Stomach (tissue), 9 donors: Measurements from ENCODE around the gene LAMP5. TPM values are rescaled to one million over a fixed set of nuclear protein-coding genes. Genes with fewer than 3 reads are reported as not detected.

ENCODE experiments used
- DNase-seq, 2 donors: peaks; one replicate each; pipeline versions ENCODE4 v3.0.0 to v3.0.0-alpha.2; 2013 to 2019
- H3K27ac ChIP-seq, 5 donors: fragments of 200-600 bp in 4 of 5; sonication (generic) in 4 of 5; one replicate each; pipeline ENCODE4 v1.5.1; 2013 to 2019; ENCODE audit warnings: mild to moderate bottlenecking in 1 of 5, moderate library complexity in 1 of 5
- H3K27me3 ChIP-seq, 3 donors: fragments of 200-600 bp; sonication (generic); one replicate each; pipeline ENCODE4 v1.5.1; 2017 to 2019; ENCODE audit warnings: mixed run types in 1 of 3
- H3K36me3 ChIP-seq, 4 donors: fragments of 200-600 bp; sonication (generic); 1 replicate in 3 of 4; 2 replicates in 1 of 4; pipeline ENCODE4 v1.5.1; 2016 to 2019
- H3K4me1 ChIP-seq, 4 donors: fragments of 200-600 bp; sonication (generic); one replicate each; pipeline ENCODE4 v1.5.1; 2016 to 2019
- H3K4me3 ChIP-seq, 4 donors: fragments of 200-600 bp; sonication (generic) in 3 of 4; one replicate each; pipeline ENCODE4 v1.5.1; 2016 to 2019; ENCODE audit warnings: mild to moderate bottlenecking in 1 of 4
- H3K9me3 ChIP-seq, 4 donors: fragments of 200-600 bp; sonication (generic); one replicate each; pipeline ENCODE4 v1.5.1; 2016 to 2019
- EP300 ChIP-seq: sonication (generic); formaldehyde crosslinking; IDR thresholded peaks from one replicate; pipeline ENCODE4 v1.6.1; 2017; ENCODE audit warnings: antibody characterized with exemption
- POLR2A ChIP-seq, 4 donors: fragments of 450-650 bp; IDR thresholded peaks; one replicate each; pipeline ENCODE4 v1.6.1; 2016; ENCODE audit warnings: antibody characterized with exemption in 4 of 4, control low read depth in 2 of 4, mild to moderate bottlenecking in 1 of 4, moderate library complexity in 1 of 4
- POLR2AphosphoS5 ChIP-seq, 3 donors: sonication (generic); formaldehyde crosslinking; IDR thresholded peaks; one replicate each; pipeline ENCODE4 v1.6.1; 2016; ENCODE audit warnings: antibody characterized with exemption in 3 of 3
- WGBS, 5 donors: extraction: QIAGEN DNeasy Blood & Tissue Kit in 3 of 5; methylation state at CpG; one replicate each; pipeline versions ENCODE4 v1.1.5 to v1.1.7; 2013 to 2018; 5-methylcytosine and 5-hydroxymethylcytosine counted together
- intact Hi-C: fragments of 100-400 bp; cut with DNase I; formaldehyde crosslinking; loops from one replicate; pipeline ENCODE4 v1.15.1; 2023; ENCODE audit warnings: low total_unique reads
- polyA plus RNA-seq, 3 donors: library from polyadenylated mRNA; stranded (reverse); fragments of 200-250 nt; gene quantifications; one replicate each; pipeline ENCODE4 v1.2.3, GENCODE V29; 2013
- total RNA-seq, 5 donors: library from RNA; depleted of rRNA; stranded (reverse); fragments of >200 nt; gene quantifications; one replicate each; pipeline versions ENCODE4 v1.1.0 to v1.2.3, GENCODE V29; 2014 to 2016
- TF ChIP-seq, protein P1 (sequence below), 7 experiments: fragments of 450-650 bp in 4 of 7; fragments of 200-600 bp in 3 of 7; sonication (generic) in 3 of 7; IDR thresholded peaks; one replicate each; pipeline ENCODE4 v1.5.1; 2016 to 2019; ENCODE audit warnings: antibody characterized with exemption in 7 of 7, control low read depth in 2 of 7, mild to moderate bottlenecking in 1 of 7
- donor health status: healthy with polysubstance abuse.
- donor health status: Bipolar disorder and iron deficiency.
- donor health status: healthy.

Gene LAMP5
- total and polyA plus RNA-seq, 8 donors = 0.20 to 2.9 (median 0.52) TPM; not detected in 4

DNA sequence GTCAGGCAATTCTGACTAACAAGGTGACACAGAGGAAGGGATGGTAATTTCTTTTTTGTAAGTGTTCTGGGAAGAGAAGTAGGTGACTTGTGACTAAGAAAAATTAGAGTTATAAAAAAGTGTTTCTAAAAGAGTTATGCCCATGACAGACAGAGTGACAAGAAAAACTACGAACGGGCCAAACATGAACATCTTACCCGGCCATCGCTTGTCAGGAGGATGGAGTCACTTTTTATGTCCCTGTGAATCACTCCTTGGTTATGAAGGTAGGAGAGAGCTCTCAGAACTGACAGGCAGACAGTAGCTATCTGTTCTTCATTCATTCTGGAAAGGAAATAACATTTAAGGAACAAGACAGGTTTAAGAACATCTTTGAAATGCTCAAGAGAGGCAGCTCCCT lies 43.0 kb downstream of the LAMP5 start:
- WGBS, 5 donors = 89 to 98% (median 96%) methylated on average over 4 of the region's 4 CpGs
- intact Hi-C loops = no loop called here
- TF ChIP-seq POLR2A (IDR thresholded peaks at IDR 0.05) (no peak), POLR2AphosphoS5 (IDR thresholded peaks at IDR 0.05) (no peak), EP300 (no peak)
- TF ChIP-seq, protein P1, sequence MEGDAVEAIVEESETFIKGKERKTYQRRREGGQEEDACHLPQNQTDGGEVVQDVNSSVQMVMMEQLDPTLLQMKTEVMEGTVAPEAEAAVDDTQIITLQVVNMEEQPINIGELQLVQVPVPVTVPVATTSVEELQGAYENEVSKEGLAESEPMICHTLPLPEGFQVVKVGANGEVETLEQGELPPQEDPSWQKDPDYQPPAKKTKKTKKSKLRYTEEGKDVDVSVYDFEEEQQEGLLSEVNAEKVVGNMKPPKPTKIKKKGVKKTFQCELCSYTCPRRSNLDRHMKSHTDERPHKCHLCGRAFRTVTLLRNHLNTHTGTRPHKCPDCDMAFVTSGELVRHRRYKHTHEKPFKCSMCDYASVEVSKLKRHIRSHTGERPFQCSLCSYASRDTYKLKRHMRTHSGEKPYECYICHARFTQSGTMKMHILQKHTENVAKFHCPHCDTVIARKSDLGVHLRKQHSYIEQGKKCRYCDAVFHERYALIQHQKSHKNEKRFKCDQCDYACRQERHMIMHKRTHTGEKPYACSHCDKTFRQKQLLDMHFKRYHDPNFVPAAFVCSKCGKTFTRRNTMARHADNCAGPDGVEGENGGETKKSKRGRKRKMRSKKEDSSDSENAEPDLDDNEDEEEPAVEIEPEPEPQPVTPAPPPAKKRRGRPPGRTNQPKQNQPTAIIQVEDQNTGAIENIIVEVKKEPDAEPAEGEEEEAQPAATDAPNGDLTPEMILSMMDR (IDR thresholded peaks at IDR 0.05) = no peak

DNA sequence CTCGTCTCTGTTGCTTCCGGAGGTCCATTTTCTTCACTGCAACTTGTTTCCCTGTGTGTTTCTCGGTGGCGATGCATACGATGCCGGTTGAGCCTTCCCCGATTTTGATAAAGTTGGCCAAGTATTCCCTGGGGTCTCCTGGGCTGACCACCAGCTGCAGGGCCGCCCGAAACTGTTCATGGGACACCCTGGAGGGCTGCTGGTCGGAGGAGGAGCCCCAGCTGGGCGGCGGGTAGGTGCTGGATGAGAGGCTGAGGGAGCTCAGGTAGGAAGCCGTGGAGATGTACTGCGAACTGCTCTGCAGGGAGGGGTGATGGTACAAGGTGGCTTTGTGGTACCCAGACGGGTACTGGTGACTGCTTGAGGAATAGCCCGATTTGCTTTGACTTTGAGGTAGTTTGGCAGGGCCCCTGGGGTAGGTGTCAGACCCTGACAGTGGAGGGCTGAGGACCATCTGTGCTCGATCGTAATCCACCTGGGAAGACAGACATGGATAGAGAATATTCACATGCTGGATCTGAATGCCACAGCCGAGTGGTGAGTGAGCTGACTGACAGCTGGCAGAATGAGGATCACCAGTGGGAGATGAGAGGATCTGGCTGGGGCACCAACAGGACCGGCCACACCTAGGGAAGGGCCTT lies 51.6 kb downstream of the LAMP5 start:
- H3K4me1 ChIP-seq = no peaks in the 10 kb centered on the region
- no peak for DNase-seq
- no peak overlapping the region for H3K4me3 ChIP-seq
- intact Hi-C loops = no loop called here
- no peaks in the 10 kb centered on the region for H3K36me3 ChIP-seq
- WGBS, 5 donors = 87 to 95% (median 91%) methylated on average over 20 of the region's 20 CpGs
- H3K9me3 ChIP-seq = no peaks in the 10 kb centered on the region
- TF ChIP-seq POLR2A (IDR thresholded peaks at IDR 0.05) (no peak), POLR2AphosphoS5 (IDR thresholded peaks at IDR 0.05) (no peak), EP300 (no peak)
- TF ChIP-seq, protein P1 (IDR thresholded peaks at IDR 0.05) = no peak
- H3K27ac ChIP-seq = no peak overlapping the region
- H3K27me3 ChIP-seq = no peaks in the 10 kb centered on the region

More for the DNA sequence above, 43.0 kb downstream of the LAMP5 start:
- DNase-seq = no peak
- no peaks in the 10 kb centered on the region for H3K4me1 ChIP-seq
- H3K27ac ChIP-seq = no peak overlapping the region
- no peak overlapping the region for H3K4me3 ChIP-seq
- H3K9me3 ChIP-seq = peaks cover 0 to 6% (median 3%) of the 10 kb centered on the region in 4 donors
- no peaks in the 10 kb centered on the region for H3K27me3 ChIP-seq
- no peaks in the 10 kb centered on the region for H3K36me3 ChIP-seq

DNA sequence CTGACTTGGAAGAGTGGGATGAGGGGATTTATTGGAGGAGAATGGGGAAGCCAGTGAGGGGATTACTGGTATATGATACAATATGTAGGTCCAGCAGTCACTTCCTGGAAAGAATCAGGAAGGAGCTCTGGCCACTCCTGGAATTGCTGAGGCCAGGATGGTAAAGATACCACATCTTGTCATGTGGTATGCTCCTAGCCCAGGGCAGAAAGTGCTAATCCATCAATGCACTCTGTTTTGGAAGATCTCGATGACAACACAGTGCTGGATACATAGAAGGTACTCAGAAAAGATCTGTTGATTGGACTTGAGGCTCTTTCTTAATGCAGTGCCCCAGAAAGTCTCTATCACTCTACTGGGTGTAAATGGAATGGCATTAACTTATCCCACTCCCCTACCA lies 52.6 kb downstream of the LAMP5 start:
- Histone ChIP-seq H3K4me1 (no peaks in the 10 kb centered on the region), H3K27me3 (no peaks in the 10 kb centered on the region), H3K4me3 (no peak overlapping the region), H3K27ac (no peak overlapping the region), H3K9me3 (no peaks in the 10 kb centered on the region), H3K36me3 (no peaks in the 10 kb centered on the region)
- TF ChIP-seq, protein P1 (IDR thresholded peaks at IDR 0.05) = no peak
- intact Hi-C loops = no loop called here
- WGBS, 5 donors = 71 to 89% (median 86%) methylated on average over 1 of the region's 1 CpG
- no peak for DNase-seq

DNA sequence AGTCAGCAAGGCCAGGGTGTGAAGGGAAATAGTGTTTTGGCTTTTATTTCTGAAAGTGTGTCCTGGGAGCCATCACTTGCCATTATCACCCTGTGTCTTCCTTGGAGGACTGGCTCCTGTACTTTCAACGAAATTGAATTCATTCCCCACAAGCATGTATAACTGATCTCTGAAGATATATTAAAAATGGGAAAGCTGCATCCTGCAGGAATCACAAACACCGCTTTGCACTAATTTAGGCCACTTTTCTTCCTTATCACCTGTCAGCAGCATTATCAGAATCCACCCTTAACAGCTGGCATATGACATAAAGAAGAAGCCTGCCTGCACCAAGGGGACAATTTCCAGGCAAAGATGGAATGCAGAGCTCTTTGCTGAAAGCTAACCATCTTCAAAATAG lies 56.2 kb downstream of the LAMP5 start:
- Histone ChIP-seq H3K36me3 (no peaks in the 10 kb centered on the region), H3K27me3 (no peaks in the 10 kb centered on the region), H3K4me1 (no peaks in the 10 kb centered on the region), H3K9me3 (no peaks in the 10 kb centered on the region), H3K27ac (no peak overlapping the region), H3K4me3 (no peak overlapping the region)
- DNase-seq = no peak
- WGBS, 5 donors = 62 to 78% (median 72%) methylated on average over 2 of the region's 2 CpGs
- intact Hi-C loops = no loop called here
- TF ChIP-seq POLR2A (IDR thresholded peaks at IDR 0.05) = no peak
- no peak for TF ChIP-seq EP300
- TF ChIP-seq, protein P1 (IDR thresholded peaks at IDR 0.05) = no peak
- TF ChIP-seq POLR2AphosphoS5 (IDR thresholded peaks at IDR 0.05) = no peak
